A549 (cell line): ENCODE results near the gene FRZB. TPM values are rescaled to one million over a fixed set of nuclear protein-coding genes. Genes with fewer than 3 reads are reported as not detected.

Source experiments
- ATAC-seq, 2 experiments: fragments of 200-7000 bp in 1 of 2; fragments of >200 bp in 1 of 2; cut with Nextera tagmentation in 1 of 2; cut with Tn5 transposase in 1 of 2; 3 replicates each; pipeline versions ENCODE4 v1.8.0 to v1.9.1; 2018 to 2020; ENCODE audit warnings: mild to moderate bottlenecking in 1 of 2, moderate library complexity in 1 of 2
- CTCF ChIA-PET: fragments of 300-600 bp; sonication (Branson Sonifier 250); formaldehyde crosslinking; extraction: SDS; loops from one replicate; lab custom pipeline; 2021; ENCODE audit warnings: antibody characterized with exemption, inconsistent platforms; lab: Yijun Ruan, JAX
- POLR2A ChIA-PET: fragments of 350-600 bp; formaldehyde crosslinking; extraction: SDS; loops from one replicate; lab custom pipeline; 2021; ENCODE audit warnings: antibody characterized with exemption, inconsistent platforms; lab: Yijun Ruan, JAX
- DNase-seq, 2 experiments: peaks; one replicate each; pipeline versions ENCODE4 v3.0.0 to v3.0.0-alpha.2; 2011 to 2016; ENCODE audit warnings: low read depth in 1 of 2, low spot score in 1 of 2
- FAIRE-seq: peaks from 2 replicates; lab custom pipeline; 2011; peaks lifted over from hg19 to GRCh38; lab: Jason Lieb, UNC
- H3K27ac ChIP-seq, 2 experiments: fragments of >200 bp; sonication (Bioruptor Twin); formaldehyde crosslinking; 3 replicates each; pipeline ENCODE4 v1.5.1; 2016 to 2017
- H3K4me1 ChIP-seq: fragments of >200 bp; sonication (Bioruptor Twin); formaldehyde crosslinking; 3 replicates; pipeline ENCODE4 v1.6.1; 2016
- H3K4me2 ChIP-seq: fragments of >200 bp; sonication (Bioruptor Twin); formaldehyde crosslinking; 3 replicates; pipeline ENCODE4 v1.6.1; 2016
- H3K4me3 ChIP-seq: fragments of >200 bp; sonication (Bioruptor Twin); formaldehyde crosslinking; 3 replicates; pipeline ENCODE4 v1.5.1; 2016
- H3K9me3 ChIP-seq: fragments of >200 bp; sonication (Bioruptor Twin); formaldehyde crosslinking; 3 replicates; pipeline ENCODE4 v1.6.1; 2016
- BHLHE40 ChIP-seq: IDR thresholded peaks from 2 replicates; pipeline ENCODE4 v1.6.1; 2012; ENCODE audit warnings: low read depth, low read length, inconsistent platforms
- CBX2 ChIP-seq: fragments of 200-600 bp; sonication (generic); IDR thresholded peaks from 2 replicates; pipeline ENCODE4 v1.6.1; 2016; ENCODE audit warnings: low read depth, mild to moderate bottlenecking, borderline replicate concordance
- CBX8 ChIP-seq: fragments of 200-600 bp; sonication (generic); IDR thresholded peaks from 2 replicates; pipeline ENCODE4 v1.6.1; 2016
- CHD4 ChIP-seq: fragments of 200-600 bp; sonication (generic); IDR thresholded peaks from 2 replicates; pipeline ENCODE4 v1.6.1; 2016; ENCODE audit warnings: antibody characterized with exemption, mild to moderate bottlenecking, borderline replicate concordance
- FOSL2 ChIP-seq, 2 experiments: fragments of 450-650 bp in 1 of 2; fragments of >200 bp in 1 of 2; sonication (Bioruptor Twin) in 1 of 2; formaldehyde crosslinking; IDR thresholded peaks; 2 replicates each; pipeline versions ENCODE4 v1.5.0 to v1.6.1; 2016 to 2020; ENCODE audit warnings: mild to moderate bottlenecking in 1 of 2, moderate library complexity in 1 of 2
- FOXS1 ChIP-seq: fragments of 250-450 bp; sonication (Bioruptor Pico); IDR thresholded peaks from 2 replicates; pipeline ENCODE4 v1.5.0; 2020; ENCODE audit warnings: mild to moderate bottlenecking, moderate library complexity
- HDAC2 ChIP-seq: fragments of 200-600 bp; sonication (generic); IDR thresholded peaks from 2 replicates; pipeline ENCODE4 v1.6.1; 2016
- HOXB13 ChIP-seq: fragments of 250-450 bp; sonication (Bioruptor Pico); IDR thresholded peaks from 2 replicates; pipeline ENCODE4 v1.5.0; 2020; ENCODE audit warnings: low read depth, mild to moderate bottlenecking, moderate library complexity
- JUN ChIP-seq, 2 experiments: fragments of >200 bp; sonication (Bioruptor Twin); formaldehyde crosslinking; IDR thresholded peaks; 2 replicates in 1 of 2; 3 replicates in 1 of 2; pipeline ENCODE4 v1.6.1; 2016 to 2017
- JUNB ChIP-seq: fragments of >200 bp; sonication (Bioruptor Twin); formaldehyde crosslinking; IDR thresholded peaks from 2 replicates; pipeline ENCODE4 v1.6.1; 2016
- MAFK ChIP-seq: fragments of 450-650 bp; IDR thresholded peaks from 2 replicates; pipeline ENCODE4 v1.6.1; 2014; ENCODE audit not compliant: partially characterized antibody
- MAZ ChIP-seq: fragments of 150-350 bp; IDR thresholded peaks from 2 replicates; pipeline ENCODE4 v1.6.1; 2014; ENCODE audit warnings: antibody characterized with exemption, low read depth, low read length, borderline replicate concordance
- NFE2L2 ChIP-seq: fragments of 150-350 bp; conservative IDR thresholded peaks from 2 replicates; pipeline ENCODE4 v1.6.1; 2014; ENCODE audit warnings: low read length
- NPAS2 ChIP-seq: fragments of 250-450 bp; sonication (Bioruptor Pico); IDR thresholded peaks from 2 replicates; pipeline ENCODE4 v1.8.0; 2022; ENCODE audit warnings: mild to moderate bottlenecking, moderate library complexity, borderline replicate concordance
- POLR2AphosphoS2 ChIP-seq: conservative IDR thresholded peaks from 2 replicates; pipeline ENCODE4 v1.6.1; 2012; ENCODE audit warnings: low read length, improper control_type of control experiment, inconsistent platforms
- RARB ChIP-seq: fragments of 250-450 bp; sonication (Bioruptor Pico); IDR thresholded peaks from 2 replicates; pipeline ENCODE4 v1.8.0; 2021; ENCODE audit warnings: mild to moderate bottlenecking, moderate library complexity
- RNF2 ChIP-seq: fragments of 200-600 bp; sonication (generic); IDR thresholded peaks from 2 replicates; pipeline ENCODE4 v1.6.1; 2016; ENCODE audit warnings: low read depth, mild to moderate bottlenecking, antibody characterized with exemption, moderate library complexity, borderline replicate concordance
- TP53 ChIP-seq: fragments of 250-450 bp; sonication (Bioruptor Pico); IDR thresholded peaks from 2 replicates; pipeline ENCODE4 v1.5.0; 2021; ENCODE audit warnings: mild to moderate bottlenecking, moderate library complexity
- ZC3H11A ChIP-seq: fragments of 450-650 bp; IDR thresholded peaks from 2 replicates; pipeline ENCODE4 v1.6.1; 2014; ENCODE audit warnings: antibody characterized with exemption, mild to moderate bottlenecking
- ZSCAN20 ChIP-seq: fragments of 250-450 bp; sonication (Bioruptor Pico); IDR thresholded peaks from 2 replicates; pipeline ENCODE4 v1.8.0; 2022; ENCODE audit warnings: mild to moderate bottlenecking, moderate library complexity
- WGBS: methylation state at CpG from one replicate; pipeline ENCODE4 v1.1.6; 2017; ENCODE audit errors: missing lambda C conversion rate; 5-methylcytosine and 5-hydroxymethylcytosine counted together
- polyA plus RNA-seq, 4 experiments: library from polyadenylated mRNA; depleted of rRNA in 3 of 4; stranded (reverse); fragments of >200 nt; fragmentation: RNase III in 1 of 4; extraction: RNeasy Plus Mini Kit Qiagen cat#74134 plus additional on column Dnase treatment in 1 of 4; gene quantifications; 2 replicates in 3 of 4; 3 replicates in 1 of 4; pipeline ENCODE4 v1.2.3, GENCODE V29; 2011 to 2017
- TF ChIP-seq, protein P1 (sequence below): IDR thresholded peaks from 2 replicates; pipeline ENCODE4 v1.6.1; 2012
- TF ChIP-seq, protein P2 (sequence below): IDR thresholded peaks from 2 replicates; pipeline ENCODE4 v1.6.1; 2012
- TF ChIP-seq, protein P3 (sequence below): fragments of >200 bp; sonication (Bioruptor Twin); formaldehyde crosslinking; IDR thresholded peaks from 3 replicates; pipeline ENCODE4 v1.6.1; 2016
- TF ChIP-seq, protein P4 (sequence below): fragments of 250-450 bp; sonication (Bioruptor Pico); IDR thresholded peaks from 2 replicates; pipeline ENCODE4 v1.5.0; 2020; ENCODE audit warnings: low read depth, mild to moderate bottlenecking, moderate library complexity
- TF ChIP-seq, protein P5 (sequence below): IDR thresholded peaks from 2 replicates; pipeline ENCODE4 v1.6.1; 2012; ENCODE audit warnings: low read depth, borderline replicate concordance
- TF ChIP-seq, protein P6 (sequence below): fragments of >200 bp; sonication (Bioruptor Twin); formaldehyde crosslinking; IDR thresholded peaks from 2 replicates; pipeline ENCODE4 v1.6.1; 2016

Gene FRZB
- polyA plus RNA-seq, 2 of the 4 experiments (the other 2 are of a cell fraction), result 0.03 to 0.06 TPM

DNA sequence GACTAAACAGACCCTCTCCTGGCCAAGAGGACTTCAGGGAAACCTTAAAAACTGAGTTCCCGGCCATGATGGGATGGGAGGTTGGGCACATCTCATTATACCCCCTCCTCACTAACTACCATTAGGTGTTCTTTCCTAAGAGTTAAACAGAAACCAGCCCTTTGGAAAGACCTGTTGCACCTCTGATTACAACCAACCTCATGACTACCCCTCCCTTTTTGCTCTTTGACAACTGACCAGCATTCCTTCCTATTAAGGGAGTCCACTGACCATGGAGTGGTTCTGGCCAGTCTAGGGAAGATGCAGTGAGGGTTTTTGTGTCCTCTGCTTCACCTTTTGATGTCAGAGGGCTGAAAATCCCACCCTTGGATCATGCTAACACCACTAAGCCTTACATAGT, 44.5 kb upstream of the FRZB start:
- no peaks in the 10 kb centered on the region for H3K9me3 ChIP-seq
- TF ChIP-seq ZC3H11A (no peak), FOXS1 (CRISPR knock-in tag) (no peak), BHLHE40 (no peak), FOSL2 (IDR thresholded peaks at IDR 0.05) (no peak), FOSL2 (CRISPR knock-in tag; IDR thresholded peaks at IDR 0.05) (no peak), TP53 (CRISPR knock-in tag) (no peak), MAFK (no peak), RNF2 (no peak), ZSCAN20 (no peak), POLR2AphosphoS2 (no peak), CHD4 (no peak), JUN (IDR thresholded peaks at IDR 0.05) (no peak)
- TF ChIP-seq, protein P1, sequence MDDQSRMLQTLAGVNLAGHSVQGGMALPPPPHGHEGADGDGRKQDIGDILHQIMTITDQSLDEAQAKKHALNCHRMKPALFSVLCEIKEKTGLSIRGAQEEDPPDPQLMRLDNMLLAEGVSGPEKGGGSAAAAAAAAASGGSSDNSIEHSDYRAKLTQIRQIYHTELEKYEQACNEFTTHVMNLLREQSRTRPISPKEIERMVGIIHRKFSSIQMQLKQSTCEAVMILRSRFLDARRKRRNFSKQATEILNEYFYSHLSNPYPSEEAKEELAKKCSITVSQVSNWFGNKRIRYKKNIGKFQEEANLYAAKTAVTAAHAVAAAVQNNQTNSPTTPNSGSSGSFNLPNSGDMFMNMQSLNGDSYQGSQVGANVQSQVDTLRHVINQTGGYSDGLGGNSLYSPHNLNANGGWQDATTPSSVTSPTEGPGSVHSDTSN, result no peak
- TF ChIP-seq, protein P2, sequence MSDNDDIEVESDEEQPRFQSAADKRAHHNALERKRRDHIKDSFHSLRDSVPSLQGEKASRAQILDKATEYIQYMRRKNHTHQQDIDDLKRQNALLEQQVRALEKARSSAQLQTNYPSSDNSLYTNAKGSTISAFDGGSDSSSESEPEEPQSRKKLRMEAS, result no peak
- TF ChIP-seq, protein P3, sequence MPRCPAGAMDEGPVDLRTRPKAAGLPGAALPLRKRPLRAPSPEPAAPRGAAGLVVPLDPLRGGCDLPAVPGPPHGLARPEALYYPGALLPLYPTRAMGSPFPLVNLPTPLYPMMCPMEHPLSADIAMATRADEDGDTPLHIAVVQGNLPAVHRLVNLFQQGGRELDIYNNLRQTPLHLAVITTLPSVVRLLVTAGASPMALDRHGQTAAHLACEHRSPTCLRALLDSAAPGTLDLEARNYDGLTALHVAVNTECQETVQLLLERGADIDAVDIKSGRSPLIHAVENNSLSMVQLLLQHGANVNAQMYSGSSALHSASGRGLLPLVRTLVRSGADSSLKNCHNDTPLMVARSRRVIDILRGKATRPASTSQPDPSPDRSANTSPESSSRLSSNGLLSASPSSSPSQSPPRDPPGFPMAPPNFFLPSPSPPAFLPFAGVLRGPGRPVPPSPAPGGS, result no peak
- TF ChIP-seq, all 56 proteins: peak for 0
- 86% methylated on average over 1 of the region's 1 CpG for WGBS
- ChIA-PET POLR2A (no interaction called here), CTCF (interaction anchor here (1.2 kb wide), 1 partner anchor 19 kb away, joined by 4 read pairs; no protein-coding TSS in a partner anchor)
- ATAC-seq, result no peak
- H3K4me1 ChIP-seq, result peaks cover 21% of the 10 kb centered on the region
- DNase-seq, result no peak
- FAIRE-seq, result no peak
- no peak overlapping the region for H3K27ac ChIP-seq
- no peak overlapping the region for H3K4me2 ChIP-seq
- H3K4me3 ChIP-seq, result no peak overlapping the region

DNA sequence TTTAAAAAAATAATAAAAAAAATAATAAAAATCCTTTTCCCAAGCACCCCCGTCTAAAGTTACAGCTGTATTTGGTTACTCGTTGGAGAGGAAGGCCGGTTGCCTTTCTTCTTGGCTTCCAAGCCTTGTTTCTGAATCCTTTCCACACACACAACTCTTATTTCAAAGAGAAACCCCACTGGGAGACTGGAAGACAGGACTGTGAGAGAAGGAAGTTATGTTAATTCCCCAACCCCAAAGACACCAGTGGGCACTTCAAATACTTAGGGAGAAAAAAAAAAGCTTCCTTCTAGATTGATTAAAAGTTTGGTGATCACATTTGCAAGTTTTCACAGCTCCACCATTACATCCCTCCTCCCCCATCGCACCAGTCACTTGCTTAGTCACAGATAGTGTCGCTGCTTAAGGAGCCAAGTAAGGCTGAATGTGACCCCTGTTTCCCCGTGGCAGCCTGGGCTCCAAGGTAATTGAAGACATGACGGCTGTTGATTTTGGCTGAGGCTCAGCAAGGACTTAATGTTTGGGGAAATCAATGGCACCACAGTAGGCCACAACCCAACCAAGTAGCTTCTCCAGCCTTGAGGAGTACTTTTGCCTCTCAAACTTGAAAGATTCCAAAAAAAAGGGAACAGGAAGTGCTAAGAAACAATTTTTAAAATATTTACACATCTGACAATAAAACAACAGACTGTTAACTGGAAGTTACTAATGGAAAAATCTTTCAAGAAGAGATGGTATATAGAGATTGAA, 40.8 kb upstream of the FRZB start:
- no peak for ATAC-seq
- WGBS, result 81% methylated on average over 7 of the region's 7 CpGs
- H3K4me2 ChIP-seq, result no peak overlapping the region

More for the DNA sequence above, 40.8 kb upstream of the FRZB start:
- Histone ChIP-seq H3K4me1 (peaks cover 6% of the 10 kb centered on the region; the same call in 1 of the 3 replicates), H3K4me3 (no peak overlapping the region), H3K27ac (no peak overlapping the region)
- CTCF ChIA-PET, result no interaction called here
- POLR2A ChIA-PET, result interaction anchor here (0.6 kb wide), 1 partner anchor 67 kb away, joined by 3 read pairs; no protein-coding TSS in a partner anchor
- no peak for TF ChIP-seq NFE2L2
- TF ChIP-seq, protein P4, sequence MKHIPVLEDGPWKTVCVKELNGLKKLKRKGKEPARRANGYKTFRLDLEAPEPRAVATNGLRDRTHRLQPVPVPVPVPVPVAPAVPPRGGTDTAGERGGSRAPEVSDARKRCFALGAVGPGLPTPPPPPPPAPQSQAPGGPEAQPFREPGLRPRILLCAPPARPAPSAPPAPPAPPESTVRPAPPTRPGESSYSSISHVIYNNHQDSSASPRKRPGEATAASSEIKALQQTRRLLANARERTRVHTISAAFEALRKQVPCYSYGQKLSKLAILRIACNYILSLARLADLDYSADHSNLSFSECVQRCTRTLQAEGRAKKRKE, result no peak
- TF ChIP-seq TP53 (CRISPR knock-in tag), result no peak
- no peak for TF ChIP-seq FOSL2 (IDR thresholded peaks at IDR 0.05)
- no peak for TF ChIP-seq FOSL2 (CRISPR knock-in tag; IDR thresholded peaks at IDR 0.05)
- no peak for TF ChIP-seq HOXB13 (CRISPR knock-in tag)
- no peak for TF ChIP-seq HDAC2
- TF ChIP-seq, protein P5, sequence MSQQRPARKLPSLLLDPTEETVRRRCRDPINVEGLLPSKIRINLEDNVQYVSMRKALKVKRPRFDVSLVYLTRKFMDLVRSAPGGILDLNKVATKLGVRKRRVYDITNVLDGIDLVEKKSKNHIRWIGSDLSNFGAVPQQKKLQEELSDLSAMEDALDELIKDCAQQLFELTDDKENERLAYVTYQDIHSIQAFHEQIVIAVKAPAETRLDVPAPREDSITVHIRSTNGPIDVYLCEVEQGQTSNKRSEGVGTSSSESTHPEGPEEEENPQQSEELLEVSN, result no peak
- TF ChIP-seq, protein P6, sequence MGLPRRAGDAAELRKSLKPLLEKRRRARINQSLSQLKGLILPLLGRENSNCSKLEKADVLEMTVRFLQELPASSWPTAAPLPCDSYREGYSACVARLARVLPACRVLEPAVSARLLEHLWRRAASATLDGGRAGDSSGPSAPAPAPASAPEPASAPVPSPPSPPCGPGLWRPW, result no peak
- no peak for TF ChIP-seq CBX8
- no peak for TF ChIP-seq RARB (CRISPR knock-in tag)
- no peak for TF ChIP-seq NPAS2
- TF ChIP-seq MAZ, result no peak
- TF ChIP-seq CBX2, result no peak
- no peak for TF ChIP-seq JUNB
- TF ChIP-seq, all 56 proteins: peak for 0
- no peak for DNase-seq
- FAIRE-seq, result no peak
- H3K9me3 ChIP-seq, result no peaks in the 10 kb centered on the region
